B cell (primary cell): ENCODE measurements around the gene LGALS7. TPM values are rescaled to one million over a fixed set of nuclear protein-coding genes. Genes with fewer than 3 reads are reported as not detected.
"Not testable (repeated sequence)": the region's sequence is repeated elsewhere in the genome, so short reads cannot be mapped to it uniquely, and the experiment has no call there.

ENCODE experiments used
- ATAC-seq: fragments of 200-7000 bp; cut with Tn5 transposase; one replicate; pipeline ENCODE4 v1.10.0; 2021; ENCODE audit warnings: low read depth, mild to moderate bottlenecking, moderate number of reproducible peaks, moderate library complexity
- CTCF ChIA-PET: fragments of 350-600 bp; sonication (Branson Sonifier 250); formaldehyde crosslinking; loops from one replicate; lab custom pipeline; 2021; ENCODE audit warnings: antibody characterized with exemption, inconsistent platforms; lab: Charles Lee
- POLR2A ChIA-PET: fragments of 350-600 bp; sonication (Branson Sonifier 250); formaldehyde crosslinking; loops from one replicate; lab custom pipeline; 2021; ENCODE audit warnings: antibody characterized with exemption; lab: Charles Lee
- DNase-seq: peaks from one replicate; pipeline ENCODE4 v3.0.0; 2013
- H2AFZ ChIP-seq: 2 replicates; pipeline ENCODE4 v1.6.1; 2012; ENCODE audit warnings: mild to moderate bottlenecking, low read depth, low read length; ENCODE audit not compliant: insufficient read depth, poor library complexity, severe bottlenecking
- H3K27ac ChIP-seq, 2 donors: 1 replicate in 1 of 2; 2 replicates in 1 of 2; pipeline ENCODE4 v1.5.1; 2012 to 2013; ENCODE audit warnings: low read length in 2 of 2, mild to moderate bottlenecking in 2 of 2, moderate library complexity in 1 of 2
- H3K27me3 ChIP-seq, 4 experiments: fragments of 200-600 bp in 1 of 4; sonication (generic) in 1 of 4; replicated peaks in 1 of 4; 1 replicate in 2 of 4; 2 replicates in 2 of 4; pipeline versions ENCODE4 v1.6.1 to v1.7.0; 2013 to 2016; ENCODE audit warnings: low read length in 3 of 4, mild to moderate bottlenecking in 2 of 4, mixed read lengths in 1 of 4, moderate library complexity in 1 of 4; ENCODE audit not compliant: insufficient read depth in 4 of 4, control insufficient read depth in 3 of 4; ENCODE audit errors: control extremely low read depth in 1 of 4
- H3K36me3 ChIP-seq, 2 experiments: replicated peaks in 1 of 2; 1 replicate in 1 of 2; 2 replicates in 1 of 2; pipeline versions ENCODE4 v1.6.1 to v1.7.1; 2013; ENCODE audit warnings: low read length in 1 of 2; ENCODE audit not compliant: insufficient read depth in 2 of 2, control insufficient read depth in 1 of 2; ENCODE audit errors: control extremely low read depth in 1 of 2, extremely low read depth in 1 of 2
- H3K4me1 ChIP-seq, 2 donors: fragments of 200-600 bp in 1 of 2; sonication (generic) in 1 of 2; 1 replicate in 1 of 2; 2 replicates in 1 of 2; pipeline versions ENCODE4 v1.5.1 to v1.6.1; 2013 to 2017; ENCODE audit warnings: low read length in 2 of 2; ENCODE audit not compliant: control insufficient read depth in 2 of 2, insufficient read depth in 2 of 2
- H3K4me2 ChIP-seq: replicated peaks from 2 replicates; pipeline ENCODE3; 2012; ENCODE audit warnings: mild to moderate bottlenecking, low read depth, low read length; ENCODE audit not compliant: poor library complexity, severe bottlenecking
- H3K4me3 ChIP-seq, 5 experiments: fragments of 200-600 bp in 1 of 5; sonication (generic) in 1 of 5; 1 replicate in 3 of 5; 2 replicates in 2 of 5; pipeline versions ENCODE4 v1.5.1 to v1.7.0; 2011 to 2016; ENCODE audit warnings: low read length in 4 of 5, mild to moderate bottlenecking in 4 of 5, low read depth in 2 of 5, control low read depth in 1 of 5, moderate library complexity in 1 of 5; ENCODE audit not compliant: insufficient read depth in 1 of 5; ENCODE audit errors: control extremely low read depth in 1 of 5, extremely low read depth in 1 of 5
- H3K79me2 ChIP-seq: fragments of 200-600 bp; sonication (generic); one replicate; pipeline ENCODE4 v1.6.0; 2016; ENCODE audit warnings: low read length; ENCODE audit not compliant: control insufficient read depth, insufficient read depth
- H3K9ac ChIP-seq: fragments of 200-600 bp; sonication (generic); 2 replicates; pipeline ENCODE4 v1.6.1; 2017; ENCODE audit warnings: mild to moderate bottlenecking, low read length, moderate library complexity
- H3K9me3 ChIP-seq, 3 donors: one replicate each; pipeline versions ENCODE4 v1.6.1 to v1.7.1; 2013; ENCODE audit warnings: low read length in 2 of 3; ENCODE audit not compliant: control insufficient read depth in 2 of 3, insufficient read depth in 1 of 3; ENCODE audit errors: control extremely low read depth in 1 of 3
- H4K20me1 ChIP-seq: 2 replicates; pipeline ENCODE4 v1.6.0; 2012; ENCODE audit warnings: mild to moderate bottlenecking, low read length; ENCODE audit not compliant: insufficient read depth, control insufficient read depth, poor library complexity, severe bottlenecking
- H3K27ac Mint-ChIP-seq: one replicate; pipeline ENCODE4 v1.8.0; 2021; ENCODE audit warnings: mixed read lengths
- H3K27me3 Mint-ChIP-seq: one replicate; pipeline ENCODE4 v1.8.0; 2021; ENCODE audit warnings: mixed read lengths
- H3K4me1 Mint-ChIP-seq: one replicate; pipeline ENCODE4 v1.8.0; 2021; ENCODE audit warnings: mixed read lengths
- H3K4me3 Mint-ChIP-seq: one replicate; pipeline ENCODE4 v1.8.0; 2021; ENCODE audit warnings: mixed read lengths
- H3K9me3 Mint-ChIP-seq: one replicate; pipeline ENCODE4 v1.8.0; 2022; ENCODE audit warnings: mixed read lengths; ENCODE audit not compliant: insufficient read depth
- EZH2 ChIP-seq: IDR thresholded peaks from 2 replicates; pipeline ENCODE4 v1.6.1; 2012; ENCODE audit warnings: borderline replicate concordance, low read depth, mild to moderate bottlenecking, moderate library complexity, low read length; ENCODE audit not compliant: insufficient read depth, poor library complexity, severe bottlenecking
- WGBS: methylation state at CpG from one replicate; pipeline ENCODE4 v1.1.5; 2013; ENCODE audit warnings: missing lambda C conversion rate; ENCODE audit not compliant: insufficient coverage; 5-methylcytosine and 5-hydroxymethylcytosine counted together
- intact Hi-C: fragments of 100-400 bp; cut with micrococcal nuclease; formaldehyde crosslinking; loops from one replicate; pipeline ENCODE4 v1.10.0; 2022
- polyA plus RNA-seq: library from polyadenylated mRNA; depleted of rRNA; stranded (reverse); fragments of >200 nt; gene quantifications from 2 replicates; pipeline ENCODE4 v1.2.3, GENCODE V29; 2012
- total RNA-seq, 2 donors: library from RNA; stranded (reverse); fragments of 120-200 nt in 1 of 2; gene quantifications; 1 replicate in 1 of 2; 2 replicates in 1 of 2; pipeline versions ENCODE4 v1.2.3 to v1.2.4, GENCODE V29; 2013 to 2022
- TF ChIP-seq, protein P1 (sequence below): fragments of 200-600 bp; IDR thresholded peaks from one replicate; pipeline ENCODE4 v1.8.0; 2022; ENCODE audit warnings: antibody characterized with exemption, mild to moderate bottlenecking

The LGALS7 gene
- total and polyA plus RNA-seq, 2 donors (not counting 1 experiment from before 2014, with no cell fraction given), result not detected

DNA sequence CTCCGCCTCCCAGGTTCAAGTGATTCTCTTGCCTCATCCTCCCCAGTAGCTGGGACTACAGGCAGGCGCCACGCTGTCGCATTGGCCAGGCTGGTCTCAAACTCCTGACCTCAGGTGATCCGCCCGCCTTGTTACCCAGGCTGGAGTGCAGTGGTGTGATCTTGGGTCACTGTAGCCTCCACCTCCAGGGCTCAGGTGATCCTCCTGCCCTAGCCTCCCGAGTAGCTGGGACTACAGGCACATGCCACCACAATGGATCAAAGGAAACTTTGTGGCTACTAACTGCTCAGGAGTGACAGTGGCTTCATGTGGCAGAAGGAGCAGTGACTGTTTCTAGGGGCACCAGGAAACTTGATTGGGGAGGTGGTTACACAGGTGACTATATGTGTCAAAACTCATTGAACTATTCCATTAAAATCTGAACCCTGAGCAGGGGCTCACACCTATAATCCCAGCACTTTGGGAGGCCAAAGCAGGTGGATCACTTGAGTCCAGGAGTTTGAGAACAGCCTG is 11.9 kb upstream of the LGALS7 start:
- Histone ChIP-seq H3K9ac (no peak overlapping the region), H3K4me1 (no peaks in the 10 kb centered on the region), H3K27me3 (no peaks in the 10 kb centered on the region), H3K4me3 (no peak overlapping the region), H3K36me3 (no peaks in the 10 kb centered on the region), H3K27ac (no peak overlapping the region), H3K4me2 (no peak overlapping the region), H4K20me1 (no peaks in the 10 kb centered on the region), H3K9me3 (no peaks in the 10 kb centered on the region), H3K79me2 (no peaks in the 10 kb centered on the region), H2AFZ (no peak overlapping the region)
- Mint-ChIP-seq H3K27ac (no peak overlapping the region), H3K4me3 (no peak overlapping the region), H3K9me3 (no peaks in the 10 kb centered on the region), H3K27me3 (peaks cover 4% of the 10 kb centered on the region), H3K4me1 (no peaks in the 10 kb centered on the region)
- CTCF ChIA-PET, result interaction anchor here (1.7 kb wide), 1 partner anchor 16 kb away, joined by 5 read pairs; no protein-coding TSS in a partner anchor
- no peak for ATAC-seq
- intact Hi-C loops, result no loop called here
- POLR2A ChIA-PET, result no interaction called here
- no peak for DNase-seq
- TF ChIP-seq, protein P1, sequence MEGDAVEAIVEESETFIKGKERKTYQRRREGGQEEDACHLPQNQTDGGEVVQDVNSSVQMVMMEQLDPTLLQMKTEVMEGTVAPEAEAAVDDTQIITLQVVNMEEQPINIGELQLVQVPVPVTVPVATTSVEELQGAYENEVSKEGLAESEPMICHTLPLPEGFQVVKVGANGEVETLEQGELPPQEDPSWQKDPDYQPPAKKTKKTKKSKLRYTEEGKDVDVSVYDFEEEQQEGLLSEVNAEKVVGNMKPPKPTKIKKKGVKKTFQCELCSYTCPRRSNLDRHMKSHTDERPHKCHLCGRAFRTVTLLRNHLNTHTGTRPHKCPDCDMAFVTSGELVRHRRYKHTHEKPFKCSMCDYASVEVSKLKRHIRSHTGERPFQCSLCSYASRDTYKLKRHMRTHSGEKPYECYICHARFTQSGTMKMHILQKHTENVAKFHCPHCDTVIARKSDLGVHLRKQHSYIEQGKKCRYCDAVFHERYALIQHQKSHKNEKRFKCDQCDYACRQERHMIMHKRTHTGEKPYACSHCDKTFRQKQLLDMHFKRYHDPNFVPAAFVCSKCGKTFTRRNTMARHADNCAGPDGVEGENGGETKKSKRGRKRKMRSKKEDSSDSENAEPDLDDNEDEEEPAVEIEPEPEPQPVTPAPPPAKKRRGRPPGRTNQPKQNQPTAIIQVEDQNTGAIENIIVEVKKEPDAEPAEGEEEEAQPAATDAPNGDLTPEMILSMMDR, result no peak
- no peak for TF ChIP-seq EZH2
- 100% methylated on average over 7 of the region's 7 CpGs for WGBS

DNA sequence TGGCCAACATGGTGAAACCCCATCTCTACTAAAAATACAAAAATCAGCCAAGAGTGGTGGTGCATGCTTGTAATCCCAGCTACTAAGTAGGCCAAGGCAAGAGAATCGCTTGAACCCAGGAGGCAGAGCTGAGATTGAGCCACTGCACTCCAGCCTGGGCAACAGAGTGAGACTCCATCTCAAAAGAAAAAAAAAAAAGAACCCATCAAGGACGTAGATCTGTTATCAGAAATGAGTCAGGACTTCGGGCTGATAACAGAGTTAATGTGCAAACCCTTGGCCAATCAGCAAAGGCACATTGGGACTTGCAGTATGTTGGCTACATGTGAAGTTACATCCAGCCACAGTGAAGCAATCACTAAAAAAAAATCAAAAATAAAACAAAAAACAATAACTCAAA is 10.9 kb upstream of the LGALS7 start:
- WGBS, result no CpG with 5 or more reads among the region's 3 CpGs
- H3K27me3 Mint-ChIP-seq, result peaks cover 4% of the 10 kb centered on the region
- H3K4me1 Mint-ChIP-seq, result no peaks in the 10 kb centered on the region
- Histone ChIP-seq H3K36me3 (no peaks in the 10 kb centered on the region), H3K79me2 (no peaks in the 10 kb centered on the region), H3K9me3 (no peaks in the 10 kb centered on the region), H3K4me2 (no peak overlapping the region), H3K27me3 (no peaks in the 10 kb centered on the region), H3K4me3 (no peak overlapping the region), H4K20me1 (no peaks in the 10 kb centered on the region), H2AFZ (no peak overlapping the region), H3K9ac (no peak overlapping the region), H3K4me1 (no peaks in the 10 kb centered on the region), H3K27ac (no peak overlapping the region)
- ChIA-PET POLR2A (no interaction called here), CTCF (no interaction called here)
- ATAC-seq (no peak), DNase-seq (no peak)
- no peak overlapping the region for H3K4me3 Mint-ChIP-seq
- H3K9me3 Mint-ChIP-seq, result no peaks in the 10 kb centered on the region
- no peak overlapping the region for H3K27ac Mint-ChIP-seq
- TF ChIP-seq, protein P1, result no peak
- intact Hi-C loops, result no loop called here

DNA sequence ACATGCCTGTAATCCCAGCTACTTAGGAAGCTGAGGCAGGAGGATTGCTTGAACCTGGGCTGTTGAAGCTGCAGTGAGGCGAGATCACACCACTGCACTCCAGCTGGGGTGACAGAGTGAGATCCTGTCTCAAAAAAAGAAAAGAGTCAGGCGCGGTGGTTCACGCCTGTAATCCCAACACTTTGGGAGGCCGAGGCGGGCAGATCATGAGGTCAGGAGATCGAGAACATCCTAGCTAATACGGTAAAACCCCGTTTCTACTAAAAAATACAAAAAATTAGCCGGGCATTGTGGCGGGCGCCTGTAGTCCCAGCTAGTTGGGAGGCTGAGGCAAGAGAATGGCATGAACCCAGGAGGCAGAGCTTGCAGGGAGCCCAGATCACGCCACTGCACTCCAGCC is 8.9 kb upstream of the LGALS7 start:
- H3K4me3 ChIP-seq, H3K9ac ChIP-seq, H3K4me2 ChIP-seq, H3K27ac ChIP-seq, H3K4me1 ChIP-seq, H3K9me3 ChIP-seq, H3K4me3 Mint-ChIP-seq, H3K4me1 Mint-ChIP-seq, DNase-seq, H3K27ac Mint-ChIP-seq, intact Hi-C loops, ATAC-seq, H3K79me2 ChIP-seq, H3K27me3 Mint-ChIP-seq, H3K9me3 Mint-ChIP-seq, H3K27me3 ChIP-seq, H3K36me3 ChIP-seq, H2AFZ ChIP-seq, H4K20me1 ChIP-seq: not testable (repeated sequence)
- WGBS, result 94% methylated on average over 7 of the region's 13 CpGs
- CTCF ChIA-PET, result interaction anchor here (0.6 kb wide), 1 partner anchor 148 kb away, joined by 3 read pairs; no protein-coding TSS in a partner anchor
- POLR2A ChIA-PET, result interaction anchor here (0.7 kb wide), 1 partner anchor 13 kb away, joined by 3 read pairs; no protein-coding TSS in a partner anchor
